Inflammatory macrophage treated with lipopolysaccharide for 4 hours (primary cell): ENCODE data around the gene SMAD5.

ENCODE experiments used
- DNase-seq: peaks from one replicate; pipeline ENCODE4 v3.0.0-alpha.2; 2020

The SMAD5 gene

DNA sequence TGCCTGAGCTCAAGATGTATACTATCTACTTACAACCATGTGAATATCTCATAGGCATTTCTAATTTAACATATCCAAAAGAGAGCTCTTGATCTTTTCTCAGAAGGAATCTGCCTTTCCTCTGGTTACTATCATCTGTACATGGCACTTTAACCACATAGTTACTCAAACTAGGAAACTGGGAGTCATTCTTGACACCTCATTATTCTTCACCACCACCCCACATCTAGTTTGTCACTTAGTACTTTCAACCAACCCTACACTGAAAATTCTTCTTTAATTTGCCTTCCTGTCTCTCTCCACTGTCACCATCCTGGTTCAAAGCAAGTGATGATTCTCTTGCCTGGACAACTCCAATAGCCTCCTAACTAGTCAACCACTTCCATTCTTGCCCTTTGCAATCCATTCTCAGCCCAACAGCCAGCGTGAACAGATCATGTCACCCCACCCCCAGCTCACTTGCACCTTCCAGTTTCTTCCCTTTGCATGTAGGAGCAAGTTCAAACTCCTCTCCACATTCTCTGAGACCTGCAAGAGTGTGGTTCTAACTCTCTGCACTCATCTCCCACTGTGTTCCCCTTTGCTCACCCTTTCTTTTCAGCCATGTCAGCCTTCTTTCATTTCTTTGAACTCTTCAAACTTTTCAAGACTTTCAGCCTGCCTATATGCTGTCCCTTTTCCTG, 17.3 kb upstream of the SMAD5 start:
- no peak for DNase-seq

DNA sequence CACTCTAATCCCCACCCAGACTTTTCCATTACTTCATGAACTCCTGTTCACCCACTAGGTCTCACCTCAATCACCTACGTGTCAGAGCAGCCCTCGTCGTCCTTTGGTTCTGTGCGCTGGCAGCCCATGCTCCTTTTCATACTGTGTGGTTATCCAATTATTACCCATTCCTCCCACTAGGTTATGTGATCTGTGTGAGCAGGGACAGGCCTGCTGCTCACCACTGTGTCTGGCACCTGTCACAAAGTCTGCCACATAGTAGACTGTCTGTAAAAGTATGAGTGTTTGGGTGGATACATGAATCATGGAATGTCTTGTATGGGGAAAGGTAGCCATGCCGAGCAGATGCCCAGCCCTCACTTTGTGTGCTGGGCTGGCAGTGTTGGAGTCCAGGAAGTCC, 12.1 kb upstream of the SMAD5 start:
- DNase-seq = no peak

DNA sequence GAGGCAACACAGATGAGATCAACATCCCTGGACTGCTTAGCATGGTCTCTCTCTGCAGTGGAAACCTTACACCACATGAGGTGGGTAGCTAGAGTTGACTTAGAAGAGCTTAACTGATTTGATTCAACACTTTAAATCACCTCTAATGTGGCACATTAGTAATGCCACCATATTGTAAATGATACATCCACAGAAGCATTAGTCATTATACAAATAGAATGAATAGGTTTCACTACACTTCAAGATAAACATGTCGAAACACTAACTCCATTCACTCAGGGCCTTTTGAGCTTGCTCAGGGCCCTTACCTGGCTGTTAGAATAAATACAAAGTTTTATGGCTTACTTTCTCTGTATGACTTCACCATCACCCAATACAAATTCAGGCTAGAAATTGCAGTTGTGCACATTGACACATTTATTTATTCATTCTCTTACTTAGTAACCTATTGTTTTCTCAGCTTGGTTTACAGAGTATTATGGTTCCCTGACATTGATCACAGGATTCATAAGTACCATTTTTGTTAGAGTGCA, 9.3 kb upstream of the SMAD5 start:
- DNase-seq = no peak

DNA sequence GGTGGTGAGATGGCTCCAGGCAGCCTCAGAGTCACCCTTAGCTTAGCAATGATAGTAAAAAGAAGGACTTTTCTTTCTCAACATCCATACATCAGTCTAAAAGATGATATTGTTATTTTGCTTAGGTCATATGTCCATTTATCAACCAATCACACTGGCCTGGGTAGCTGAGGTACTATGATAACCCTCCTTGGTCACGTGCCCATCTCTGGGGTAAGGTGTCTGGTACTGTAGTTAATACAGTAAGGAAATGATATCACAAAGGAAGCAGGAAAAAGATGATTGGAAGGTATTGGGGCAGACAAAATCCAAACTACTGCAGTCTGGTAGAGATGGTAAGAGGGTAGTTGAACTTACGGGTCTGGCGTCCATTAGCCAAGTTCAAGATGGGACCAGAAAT, 5.1 kb upstream of the SMAD5 start:
- DNase-seq = no peak

DNA sequence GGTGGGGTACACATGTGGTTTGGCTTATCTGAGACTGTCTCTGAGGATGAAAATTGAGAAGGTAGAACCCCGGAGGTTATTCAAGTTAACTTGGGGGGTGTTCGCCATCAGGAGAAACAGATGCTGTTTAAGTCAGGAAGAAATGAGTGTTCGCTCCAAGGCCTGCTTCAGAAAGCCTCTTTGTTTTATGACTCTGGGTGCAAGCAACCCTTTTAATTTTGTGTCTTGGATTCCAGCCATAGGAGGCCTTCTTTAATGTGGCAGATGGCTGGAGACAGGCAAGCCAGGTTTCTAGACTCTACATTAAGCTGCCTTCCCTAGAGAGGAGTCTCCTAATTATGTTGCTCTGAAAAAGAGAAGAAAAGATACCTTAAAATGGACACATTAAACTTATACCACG, 4.2 kb upstream of the SMAD5 start:
- no peak for DNase-seq

DNA sequence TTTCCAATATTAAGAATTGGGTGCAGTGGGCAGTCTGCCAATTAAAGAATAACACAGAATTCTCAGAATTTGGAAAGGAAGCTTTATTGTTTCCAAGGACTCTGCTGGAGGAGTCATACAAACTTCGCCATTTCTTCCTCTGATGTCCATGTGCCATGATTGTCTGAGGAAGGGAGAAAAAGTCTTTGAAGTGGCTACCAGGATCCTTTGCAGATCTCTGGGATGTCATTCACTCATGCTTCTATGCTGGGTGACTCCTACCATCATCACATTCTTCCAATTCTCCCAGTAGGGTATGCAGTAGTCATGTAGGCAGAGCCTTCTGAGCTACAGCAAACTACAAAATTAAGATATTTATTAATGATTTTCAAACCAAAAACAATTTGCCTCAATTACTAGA, 3.2 kb upstream of the SMAD5 start:
- no peak for DNase-seq

DNA sequence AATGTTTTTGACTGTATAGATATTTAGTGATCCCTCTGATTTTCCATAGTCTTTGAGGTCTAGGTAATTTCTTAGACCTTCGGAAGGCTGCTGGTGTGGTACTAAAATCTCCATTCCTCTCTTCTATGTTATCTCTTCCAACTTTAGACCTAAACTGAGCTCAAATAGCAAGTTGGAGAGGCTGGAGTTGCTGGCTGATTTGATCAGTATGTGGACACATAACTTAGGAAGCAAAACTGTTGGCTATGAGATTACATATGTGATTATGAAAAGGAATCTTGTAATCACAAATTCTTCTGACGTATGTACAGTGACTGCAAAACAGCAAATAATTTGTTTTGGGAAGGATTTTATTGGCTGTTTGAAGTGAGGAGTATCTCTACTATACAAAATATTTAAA, 2.1 kb upstream of the SMAD5 start:
- no peak for DNase-seq

DNA sequence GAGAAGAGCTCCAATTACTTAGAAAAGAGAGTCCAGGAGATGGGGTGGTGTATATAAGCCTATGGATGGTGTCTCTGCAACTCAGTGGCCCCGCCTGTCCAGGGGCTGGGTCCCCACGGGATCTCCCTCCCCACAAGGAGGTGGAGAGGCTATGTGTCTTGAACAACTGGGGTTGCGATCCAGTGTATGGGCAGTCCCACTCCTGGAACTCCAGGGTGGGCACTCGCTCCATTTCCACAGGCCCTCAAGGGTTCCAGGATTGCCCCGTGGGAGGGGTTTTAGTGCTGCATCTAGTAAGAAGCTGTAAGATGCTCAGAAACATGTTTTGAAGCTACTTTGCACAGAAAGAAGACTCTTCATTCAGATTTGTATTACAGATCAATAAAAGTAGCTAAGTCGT, 558 bp upstream of the SMAD5 start:
- no peak for DNase-seq

DNA sequence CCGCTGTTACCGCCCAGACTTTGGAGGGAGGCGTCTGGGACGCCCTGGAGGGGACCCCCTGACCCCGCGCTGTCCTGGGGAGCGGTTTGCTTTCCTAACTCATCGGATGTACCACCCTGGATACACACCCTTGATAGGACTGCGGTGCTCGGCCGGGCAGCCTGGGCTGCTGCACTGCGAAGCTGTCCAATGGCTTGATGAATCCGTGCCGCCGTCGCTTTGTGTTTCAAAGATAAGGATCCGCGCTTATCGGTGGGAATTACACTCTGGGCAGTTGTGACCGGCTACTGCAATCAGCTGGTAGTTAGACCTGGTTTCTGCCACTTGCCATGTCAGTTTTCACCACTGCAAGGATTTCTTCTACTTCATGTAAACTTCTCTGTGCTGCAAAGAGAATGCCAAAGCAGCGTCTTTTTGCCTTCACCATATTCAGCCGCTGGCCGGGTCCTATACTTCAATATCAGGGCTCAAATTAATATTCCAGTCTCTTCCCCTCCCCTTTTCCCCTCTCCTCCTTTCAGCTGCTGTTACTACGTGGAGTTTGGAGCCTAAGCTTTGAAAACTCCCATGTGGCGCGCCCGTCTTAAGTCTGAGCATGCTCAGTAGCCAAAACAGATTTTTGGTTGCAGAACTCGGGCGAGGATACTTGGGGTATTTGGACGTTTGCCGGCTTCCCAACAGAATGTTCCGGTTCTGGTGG, 727 bp downstream of the SMAD5 start:
- DNase-seq = peak; percentile 42

DNA sequence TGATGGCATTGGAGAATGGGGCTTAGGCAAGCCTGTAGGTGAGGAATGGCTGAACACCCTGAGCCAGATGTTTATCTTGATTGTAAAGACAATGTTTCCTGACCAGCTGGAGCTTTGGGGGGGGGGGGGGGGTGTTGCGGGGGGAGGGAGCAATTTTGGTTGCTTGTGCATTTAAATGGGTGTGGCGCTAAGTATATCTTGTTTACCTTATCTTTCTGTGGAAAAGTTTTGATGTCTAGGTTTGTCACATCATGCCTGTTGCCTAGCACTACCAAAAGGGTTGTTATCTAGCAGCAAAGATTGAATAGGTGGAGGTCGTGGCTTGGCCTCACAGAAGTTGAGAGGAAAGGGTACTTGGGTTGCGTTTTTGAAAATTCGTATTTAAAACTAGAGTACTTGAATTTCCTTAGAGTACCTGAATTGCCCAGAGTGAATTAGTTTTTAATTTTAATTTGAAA, 1.3 kb downstream of the SMAD5 start:
- DNase-seq = no peak

DNA sequence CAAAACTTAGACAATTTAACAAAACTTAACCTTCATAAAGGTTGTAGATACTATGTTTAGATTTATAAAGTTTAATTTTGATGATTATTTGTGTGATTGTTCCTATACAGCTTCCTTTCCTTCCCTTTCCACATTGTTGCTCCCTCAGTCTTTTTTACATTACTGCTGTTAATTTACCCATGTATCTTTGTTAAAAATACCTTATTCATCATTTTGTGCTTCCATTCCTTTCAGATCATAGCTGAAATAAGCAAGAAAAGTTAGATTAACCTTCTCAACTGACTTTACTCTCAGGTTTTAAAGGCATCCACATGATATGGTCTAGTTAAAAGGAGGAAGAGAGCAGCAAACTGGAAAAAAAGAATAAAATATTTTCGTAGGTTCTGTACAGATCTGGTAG, 2.0 kb downstream of the SMAD5 start:
- no peak for DNase-seq

DNA sequence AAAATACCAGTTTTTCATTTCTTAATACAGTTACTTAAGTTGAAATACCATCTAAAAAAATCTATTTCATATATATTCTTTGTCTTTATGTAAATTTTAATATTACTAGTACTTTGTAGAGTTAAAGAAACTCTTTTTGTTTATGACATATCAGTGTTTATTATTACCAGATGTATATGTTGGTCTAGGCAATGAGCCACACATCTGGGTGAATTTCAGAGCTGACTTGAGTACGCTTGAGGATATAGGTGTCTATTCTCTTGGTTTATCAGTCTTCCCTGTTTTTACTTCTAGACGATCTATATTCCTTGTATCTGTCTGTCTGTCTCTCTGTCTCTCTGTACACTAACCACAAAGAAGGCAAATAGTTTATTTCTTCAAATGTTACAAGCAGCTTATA, 2.9 kb downstream of the SMAD5 start:
- DNase-seq = no peak

DNA sequence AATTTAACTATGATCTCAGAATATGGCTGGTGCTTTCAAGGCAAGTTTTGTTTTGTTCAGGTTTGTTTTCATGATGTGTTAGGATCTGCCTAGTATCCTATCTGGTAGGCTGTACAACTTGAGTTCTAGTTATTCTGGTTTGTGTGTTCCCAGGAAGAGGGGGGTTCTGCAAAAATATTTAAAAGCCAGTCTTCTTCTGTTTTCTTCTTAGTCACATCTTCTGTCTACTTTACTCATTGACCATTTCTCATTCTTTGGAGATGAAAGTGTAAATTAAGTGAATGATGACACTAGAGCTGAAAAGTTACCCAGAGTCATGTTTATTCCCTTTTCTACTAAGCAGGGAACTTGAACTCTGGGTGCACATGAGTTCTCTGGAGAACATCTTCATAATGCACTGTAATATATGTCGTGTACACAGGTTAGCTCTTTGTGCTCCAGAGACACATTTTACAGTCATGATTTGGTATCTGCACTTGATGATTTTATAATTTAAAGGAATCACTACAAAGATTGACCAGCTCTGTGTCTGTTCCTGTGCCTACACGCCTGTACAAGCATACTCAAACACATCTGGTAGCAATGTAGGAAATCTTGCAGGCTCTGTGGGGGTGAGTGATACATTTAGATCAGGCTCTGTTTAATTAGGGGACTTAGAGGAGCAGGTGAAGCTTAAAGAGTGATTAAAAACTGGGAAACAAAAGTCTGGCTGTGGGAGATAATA, 5.0 kb downstream of the SMAD5 start:
- DNase-seq = no peak

DNA sequence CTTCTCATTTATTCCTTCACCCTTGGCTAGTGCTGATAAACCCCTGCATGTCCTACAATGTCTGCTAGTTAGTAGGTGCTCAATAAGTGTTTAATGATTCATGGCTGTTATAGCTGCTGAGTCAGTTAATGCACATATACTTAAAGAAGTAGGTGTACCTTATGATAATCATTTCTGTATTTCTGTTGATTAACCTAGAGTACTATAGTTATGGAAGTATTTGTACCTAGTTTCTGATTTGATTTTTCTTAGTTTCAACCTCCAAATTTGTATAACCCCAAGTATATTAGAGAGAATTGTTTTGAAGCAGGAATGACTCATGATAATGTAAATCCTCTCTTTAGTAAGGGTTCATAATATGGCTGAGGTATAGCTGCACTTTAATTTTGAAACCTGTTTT, 8.9 kb downstream of the SMAD5 start:
- DNase-seq = no peak

DNA sequence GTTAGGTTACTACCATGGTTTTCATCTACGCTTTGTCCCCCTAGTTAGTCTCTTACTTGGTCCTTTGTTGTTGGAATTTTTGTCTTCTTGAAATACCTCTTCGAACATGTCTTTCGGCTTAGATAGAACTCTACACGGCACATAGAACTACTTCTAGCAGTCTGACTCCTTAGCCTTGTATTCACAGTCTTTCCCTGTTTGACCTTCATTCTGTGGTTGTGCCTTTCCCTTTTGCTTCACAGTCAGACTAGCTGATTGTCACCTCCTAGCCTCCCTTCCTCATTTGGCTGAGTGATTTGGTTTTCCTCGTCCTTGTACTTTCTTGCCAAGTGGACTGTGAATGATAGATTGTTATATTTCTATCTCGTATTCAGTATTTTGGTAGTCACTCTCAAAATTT, 10.7 kb downstream of the SMAD5 start:
- no peak for DNase-seq

DNA sequence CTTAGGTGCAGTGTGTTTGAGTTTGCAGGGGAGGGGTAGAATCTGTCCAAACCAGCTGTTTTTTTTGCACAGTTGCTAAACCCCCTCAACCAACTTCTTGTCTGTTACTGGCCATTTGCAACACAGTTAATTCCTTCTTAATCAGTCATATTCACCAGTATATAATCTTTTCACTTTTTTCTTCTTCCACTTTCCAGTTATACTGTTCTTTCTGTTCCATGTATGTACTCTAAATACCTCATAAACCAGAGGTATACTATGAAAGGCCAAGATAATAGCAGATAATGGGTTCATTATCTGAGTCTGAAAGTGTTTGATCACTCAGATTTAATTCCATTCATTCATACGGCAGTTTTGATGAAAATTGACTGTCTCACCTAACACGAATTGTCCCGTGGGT, 11.1 kb downstream of the SMAD5 start:
- DNase-seq = no peak

DNA sequence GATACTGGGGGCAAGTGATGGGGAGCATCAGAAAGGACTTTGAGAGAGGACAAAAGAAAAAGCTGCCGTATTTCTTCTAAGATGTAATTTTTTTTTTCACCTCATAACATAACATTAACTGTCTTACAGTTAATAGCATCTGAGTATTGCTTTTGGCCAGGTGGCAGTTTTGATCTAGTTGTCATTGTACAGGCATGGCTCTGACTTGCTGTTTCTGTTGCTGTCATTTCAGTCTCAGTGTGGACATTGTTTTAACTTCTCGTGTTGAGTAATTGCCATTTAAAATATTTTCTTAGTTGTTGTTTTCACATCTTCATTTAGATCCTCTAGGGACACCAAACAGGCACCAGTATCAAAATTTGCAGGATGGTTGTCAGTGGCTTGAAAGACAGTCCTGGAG, 12.4 kb downstream of the SMAD5 start:
- no peak for DNase-seq

DNA sequence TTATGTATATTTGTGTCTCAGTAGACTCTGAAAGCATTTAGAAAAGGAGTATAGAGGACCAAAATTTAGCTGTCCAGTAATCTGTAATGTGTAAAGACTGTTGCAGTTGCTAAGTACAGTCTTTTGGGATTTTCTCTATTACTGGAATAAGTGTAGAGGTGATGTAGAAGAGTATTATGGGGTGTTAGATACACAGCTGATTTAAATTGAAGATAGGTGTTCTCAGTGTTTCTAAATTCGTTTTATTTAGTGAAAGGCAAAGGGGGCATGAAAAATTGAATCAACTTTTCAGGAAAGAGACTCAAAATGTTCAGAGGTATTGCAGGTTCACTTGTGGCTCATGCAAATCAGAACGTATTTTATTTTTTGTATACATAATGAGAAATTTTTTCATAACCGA, 13.6 kb downstream of the SMAD5 start:
- no peak for DNase-seq

DNA sequence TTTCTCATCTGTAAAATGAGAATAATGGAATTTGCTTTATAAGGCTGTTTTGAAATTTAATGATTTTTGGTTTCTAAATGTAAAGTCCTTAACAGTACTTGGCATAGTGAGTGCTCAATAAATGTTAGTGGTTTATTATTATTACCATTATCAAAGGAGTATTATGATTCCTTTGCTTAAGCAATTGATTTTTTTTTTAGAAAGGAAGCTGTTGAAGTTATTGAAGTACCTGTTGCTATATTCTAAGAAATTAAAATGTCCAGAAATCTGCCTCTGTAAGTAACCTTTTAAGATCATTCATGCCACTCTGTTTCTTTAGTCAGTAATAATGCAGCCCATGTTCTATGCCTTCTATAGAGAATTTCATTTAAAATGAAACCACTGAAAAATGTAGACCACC, 15.0 kb downstream of the SMAD5 start:
- DNase-seq = no peak

DNA sequence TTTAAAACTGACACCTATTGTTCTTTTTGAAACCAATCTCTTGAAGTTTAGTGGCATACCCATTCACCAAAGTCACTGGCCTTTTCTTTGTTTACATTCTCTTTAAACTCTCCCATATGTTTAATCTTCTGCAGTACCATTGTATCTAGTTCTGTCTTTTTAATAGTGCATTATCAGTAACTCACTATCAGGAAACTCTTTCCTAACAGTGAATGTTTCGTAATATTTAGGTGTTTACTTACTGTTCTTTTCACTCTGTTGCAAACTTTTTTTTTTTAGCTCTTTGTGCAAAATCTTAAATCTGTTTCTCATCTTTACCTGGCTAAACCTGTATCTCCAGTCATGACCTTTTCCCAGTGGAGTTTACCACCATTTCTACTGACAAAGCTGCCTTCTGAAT, 17.2 kb downstream of the SMAD5 start:
- no peak for DNase-seq

DNA sequence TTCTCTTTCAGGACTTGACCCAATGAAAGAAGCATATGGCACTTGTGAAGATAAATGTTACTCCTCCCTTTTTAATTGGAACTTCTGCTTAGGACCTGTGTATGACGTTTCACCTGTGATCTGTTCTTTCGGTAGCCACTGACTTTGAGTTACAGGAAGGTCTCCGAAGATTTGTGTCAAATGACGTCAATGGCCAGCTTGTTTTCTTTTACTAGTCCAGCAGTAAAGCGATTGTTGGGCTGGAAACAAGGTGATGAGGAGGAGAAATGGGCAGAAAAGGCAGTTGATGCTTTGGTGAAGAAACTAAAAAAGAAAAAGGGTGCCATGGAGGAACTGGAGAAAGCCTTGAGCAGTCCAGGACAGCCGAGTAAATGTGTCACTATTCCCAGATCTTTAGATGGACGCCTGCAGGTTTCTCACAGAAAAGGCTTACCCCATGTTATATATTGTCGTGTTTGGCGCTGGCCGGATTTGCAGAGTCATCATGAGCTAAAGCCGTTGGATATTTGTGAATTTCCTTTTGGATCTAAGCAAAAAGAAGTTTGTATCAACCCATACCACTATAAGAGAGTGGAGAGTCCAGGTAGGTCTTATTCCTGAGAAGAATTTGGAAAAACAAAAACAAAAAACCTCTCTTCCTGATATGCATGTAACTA, 21.1 kb downstream of the SMAD5 start:
- DNase-seq = no peak

DNA sequence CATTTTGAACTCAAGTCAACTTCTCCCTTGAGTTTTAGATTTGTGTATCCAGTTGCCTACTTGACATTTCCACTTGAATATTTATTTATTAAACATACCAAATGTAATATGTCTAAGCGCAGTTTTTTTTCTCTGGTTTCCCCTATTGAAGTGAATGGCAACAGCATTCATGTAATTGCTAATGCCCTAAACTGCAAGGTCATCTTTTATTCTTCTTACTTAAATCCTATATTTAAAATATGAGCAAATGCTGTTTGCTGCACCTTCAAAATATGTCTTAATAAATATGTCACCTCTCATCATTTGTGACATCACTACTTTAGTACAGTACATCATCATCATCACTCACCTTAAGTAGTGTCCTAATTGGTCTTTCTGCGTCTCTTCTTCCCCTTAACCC, 22.4 kb downstream of the SMAD5 start:
- DNase-seq = no peak

DNA sequence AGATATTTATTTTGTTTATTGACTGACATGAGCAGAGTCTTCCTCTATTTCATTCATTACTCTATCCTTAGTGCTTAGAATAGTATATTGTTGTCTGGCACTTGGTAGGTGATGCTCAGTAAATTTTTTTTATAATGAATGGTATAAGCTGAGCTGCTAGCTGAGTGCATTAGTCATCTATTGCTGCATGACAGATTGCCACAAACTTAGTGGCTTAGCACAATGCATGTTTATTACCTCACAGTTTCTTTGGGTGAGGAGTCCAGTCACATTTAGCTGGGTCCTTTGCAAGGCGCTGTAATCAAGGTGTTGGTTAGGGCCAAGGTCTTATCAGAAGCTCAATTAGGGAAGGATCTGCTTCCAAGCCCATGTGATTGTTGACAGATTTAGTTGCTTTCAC, 23.1 kb downstream of the SMAD5 start:
- DNase-seq = peak; percentile 5

DNA sequence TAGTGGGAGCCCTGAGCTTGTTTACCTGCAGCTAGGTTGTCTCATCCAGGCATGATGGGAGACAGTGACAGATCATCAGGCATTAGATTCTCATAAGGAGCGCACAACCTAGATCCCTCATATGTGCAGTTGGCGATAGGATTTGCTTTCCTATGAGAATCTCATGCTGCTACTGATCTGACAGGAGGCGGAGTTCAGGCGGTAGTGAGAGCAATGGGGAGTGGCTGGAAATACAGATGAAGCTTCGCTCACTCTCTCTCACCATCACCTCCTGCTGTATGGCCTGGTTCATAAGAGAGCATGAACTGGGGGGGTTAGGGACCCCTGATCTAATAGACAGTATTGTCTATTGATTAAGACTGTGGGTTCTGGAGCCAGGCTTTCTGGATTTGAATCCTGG, 24.9 kb downstream of the SMAD5 start:
- DNase-seq = no peak
